GM21423 (cell line): ENCODE results near the gene WDR12.
A peak's percentile ranks its signal among the peaks of the same experiment; 100 is the strongest.
"Not testable (repeated sequence)": the region's sequence is repeated elsewhere in the genome, so short reads cannot be mapped to it uniquely, and the experiment has no call there.

Experiments used
- ATAC-seq: cut with Tn5 transposase; IDR thresholded peaks from one replicate; pipeline ENCODE4 v1.9.1; 2021; ENCODE audit warnings: mild to moderate bottlenecking, moderate library complexity; ENCODE audit not compliant: unreplicated experiment

The WDR12 gene

GRCh38 chr2:202885190-202885589 is 26.3 kb downstream of the WDR12 start:
- no peak for ATAC-seq

GRCh38 chr2:202883987-202884675 is 27.3 kb downstream of the WDR12 start:
- no peak for ATAC-seq

- no peak for ATAC-seq
Measured at GRCh38 chr2:202881570-202881969, 29.9 kb downstream of the WDR12 start.

GRCh38 chr2:202877699-202878098 is 33.8 kb downstream of the WDR12 start:
- no peak for ATAC-seq

- ATAC-seq, result peak; percentile 50
Measured at GRCh38 chr2:202871300-202872141, 40.0 kb downstream of the WDR12 start, which contains the start of gene ICA1L. Gene ICA1L (minus strand): TSS chr2:202871766. CDS start chr2:202829009, 42,757 bp downstream.

GRCh38 chr2:202870431-202871299 is 40.8 kb downstream of the WDR12 start:
- ATAC-seq, result peak; percentile 67

GRCh38 chr2:202861987-202862386 is 49.5 kb downstream of the WDR12 start:
- no peak for ATAC-seq

GRCh38 chr2:202858601-202859000 is 52.9 kb downstream of the WDR12 start:
- ATAC-seq, result no peak

GRCh38 chr2:202849343-202849742 is 62.1 kb downstream of the WDR12 start:
- not testable (repeated sequence) for ATAC-seq

GRCh38 chr2:202848813-202849212 is 62.7 kb downstream of the WDR12 start:
- ATAC-seq, result no peak

GRCh38 chr2:202847693-202848524 is 63.6 kb downstream of the WDR12 start:
- ATAC-seq, result peak; percentile 72

GRCh38 chr2:202844656-202845055 is 66.8 kb downstream of the WDR12 start:
- ATAC-seq, result no peak

GRCh38 chr2:202842690-202843089 is 68.8 kb downstream of the WDR12 start:
- ATAC-seq, result no peak

- ATAC-seq, result no peak
Measured at GRCh38 chr2:202841090-202841867, 70.2 kb downstream of the WDR12 start.

- no peak for ATAC-seq
Measured at GRCh38 chr2:202831242-202832220, 79.9 kb downstream of the WDR12 start.

- ATAC-seq, result no peak
Measured at GRCh38 chr2:202824901-202825300, 86.6 kb downstream of the WDR12 start.
